Measurements from ENCODE around the gene SLC23A3. TPM values are rescaled to one million over a fixed set of nuclear protein-coding genes. Genes with fewer than 3 reads are reported as not detected.

Gene SLC23A3
- total RNA-seq, 3 donors from 2014 or later (not counting 1 experiment from before 2014, with no cell fraction given) = 0.48 to 1.1 (median 0.89) TPM

GRCh38 chr2:219168526-219168925, 1.3 kb downstream of the SLC23A3 start:
- Mint-ChIP-seq H3K27me3 (ENCODE audit: low read depth in 2 of 2) (no peaks in the 10 kb centered on the region), H3K9me3 (no peaks in the 10 kb centered on the region), H3K4me1 (peaks cover 5 to 18% of the 10 kb centered on the region in 2 donors), H3K27ac (no peak overlapping the region), H3K4me3 (no peak overlapping the region), H3K36me3 (no peaks in the 10 kb centered on the region)
- Histone ChIP-seq H3K4me3 (ENCODE audit: low read length) (no peak overlapping the region), H3K27me3 (ENCODE audit: control insufficient read depth, insufficient read depth, low read length) (no peaks in the 10 kb centered on the region), H3K4me1 (ENCODE audit: control insufficient read depth, insufficient read depth, low read length) (no peaks in the 10 kb centered on the region), H3K27ac (ENCODE audit: low read length) (no peak overlapping the region), H3K36me3 (ENCODE audit: control insufficient read depth, insufficient read depth, low read length) (peaks cover 20% of the 10 kb centered on the region), H3K9me3 (ENCODE audit: control insufficient read depth, insufficient read depth, low read length) (no peaks in the 10 kb centered on the region)
- 41% methylated on average over 5 of the region's 6 CpGs for WGBS (ENCODE audit: insufficient coverage)
- DNase-seq (no peak), ATAC-seq (no peak)
- TF ChIP-seq CTCF (IDR thresholded peaks at IDR 0.05) = no peak
- intact Hi-C loops (cut with micrococcal nuclease) = no loop called here

GRCh38 chr2:219167997-219168396, 1.8 kb downstream of the SLC23A3 start:
- intact Hi-C loops (cut with micrococcal nuclease) = no loop called here
- DNase-seq = no peak
- H3K4me3 ChIP-seq (ENCODE audit: low read length) = no peak overlapping the region
- H3K36me3 ChIP-seq (ENCODE audit: control insufficient read depth, insufficient read depth, low read length) = peaks cover 15% of the 10 kb centered on the region
- H3K27me3 ChIP-seq (ENCODE audit: control insufficient read depth, insufficient read depth, low read length) = no peaks in the 10 kb centered on the region
- no peak for ATAC-seq
- H3K9me3 ChIP-seq (ENCODE audit: control insufficient read depth, insufficient read depth, low read length) = no peaks in the 10 kb centered on the region
- Mint-ChIP-seq H3K9me3 (no peaks in the 10 kb centered on the region), H3K27ac (no peak overlapping the region), H3K27me3 (ENCODE audit: low read depth in 2 of 2) (no peaks in the 10 kb centered on the region), H3K4me1 (peaks cover 5 to 14% of the 10 kb centered on the region in 2 donors), H3K36me3 (no peaks in the 10 kb centered on the region), H3K4me3 (no peak overlapping the region)
- TF ChIP-seq CTCF (IDR thresholded peaks at IDR 0.05) = no peak
- no peaks in the 10 kb centered on the region for H3K4me1 ChIP-seq (ENCODE audit: control insufficient read depth, insufficient read depth, low read length)
- no peak overlapping the region for H3K27ac ChIP-seq (ENCODE audit: low read length)
- 86% methylated on average over 5 of the region's 5 CpGs for WGBS (ENCODE audit: insufficient coverage)

GRCh38 chr2:219165058-219165911, 4.5 kb downstream of the SLC23A3 start:
- no peak overlapping the region for H3K27ac Mint-ChIP-seq
- no peaks in the 10 kb centered on the region for H3K27me3 Mint-ChIP-seq (ENCODE audit: low read depth in 2 of 2)
- Histone ChIP-seq H3K4me1 (ENCODE audit: control insufficient read depth, insufficient read depth, low read length) (peaks cover 7% of the 10 kb centered on the region), H3K27me3 (ENCODE audit: control insufficient read depth, insufficient read depth, low read length) (no peaks in the 10 kb centered on the region), H3K4me3 (ENCODE audit: low read length) (no peak overlapping the region), H3K27ac (ENCODE audit: low read length) (no peak overlapping the region), H3K9me3 (ENCODE audit: control insufficient read depth, insufficient read depth, low read length) (no peaks in the 10 kb centered on the region), H3K36me3 (ENCODE audit: control insufficient read depth, insufficient read depth, low read length) (no peaks in the 10 kb centered on the region)
- no peak for TF ChIP-seq CTCF (IDR thresholded peaks at IDR 0.05)
- H3K36me3 Mint-ChIP-seq = no peaks in the 10 kb centered on the region
- DNase-seq (no peak), ATAC-seq (no peak)
- intact Hi-C loops (cut with micrococcal nuclease) = no loop called here
- no peaks in the 10 kb centered on the region for H3K9me3 Mint-ChIP-seq
- H3K4me3 Mint-ChIP-seq = no peak overlapping the region
- WGBS (ENCODE audit: insufficient coverage) = 94% methylated on average over 10 of the region's 10 CpGs
- H3K4me1 Mint-ChIP-seq = peaks cover 9 to 13% of the 10 kb centered on the region in 2 donors
